Measurements from ENCODE around the gene IGFBP2.

IGFBP2 gene

GRCh38 chr2:216702756-216703155 lies 69.5 kb downstream of the IGFBP2 start:
- no peak for DNase-seq (ENCODE audit: low read depth in 3 of 3)

- no peak for DNase-seq (ENCODE audit: low read depth in 3 of 3)
Measured at GRCh38 chr2:216710551-216711301, 77.5 kb downstream of the IGFBP2 start.

- no peak for DNase-seq (ENCODE audit: low read depth in 3 of 3)
Measured at GRCh38 chr2:216711348-216711747, 78.1 kb downstream of the IGFBP2 start.

- DNase-seq (ENCODE audit: low read depth in 3 of 3), result no peak
Measured at GRCh38 chr2:216713691-216714336, 80.6 kb downstream of the IGFBP2 start.

All from stimulated activated CD4-positive, alpha-beta T cell treated with anti-CD3 and anti-CD28 coated beads, TNF-alpha, amount 100 ng/mL, for 4 hours (primary cell).